K562 (cell line): Measurements from ENCODE around the gene CLCNKB. TPM values are rescaled to one million over a fixed set of nuclear protein-coding genes. Genes with fewer than 3 reads are reported as not detected.

ENCODE experiments used
- BRD9 ChIP-seq: fragments of 450-650 bp; IDR thresholded peaks from 2 replicates; pipeline ENCODE4 v1.6.1; 2018; ENCODE audit warnings: low read depth; ENCODE audit not compliant: partially characterized antibody
- CHD4 ChIP-seq: fragments of 200-600 bp; sonication (generic); IDR thresholded peaks from 3 replicates; pipeline ENCODE4 v1.6.1; 2012; ENCODE audit warnings: low read depth, mild to moderate bottlenecking, mixed read lengths, low read length, inconsistent platforms; ENCODE audit not compliant: insufficient read depth, insufficient replicate concordance, poor library complexity, severe bottlenecking
- CREM ChIP-seq: IDR thresholded peaks from 2 replicates; pipeline ENCODE4 v1.6.1; 2014; ENCODE audit warnings: antibody characterized with exemption, low read depth
- FOXK2 ChIP-seq, 2 experiments: fragments of 450-650 bp; IDR thresholded peaks in 1 of 2; conservative IDR thresholded peaks in 1 of 2; 2 replicates each; pipeline ENCODE4 v1.6.1; 2016; ENCODE audit warnings: low read depth in 2 of 2, mild to moderate bottlenecking in 1 of 2
- ILK ChIP-seq: fragments of 450-650 bp; IDR thresholded peaks from 2 replicates; pipeline ENCODE4 v1.6.1; 2016; ENCODE audit warnings: missing genetic modification characterization, low read depth, mild to moderate bottlenecking, missing compliant biosample characterization, moderate library complexity, borderline replicate concordance
- MAFG ChIP-seq: fragments of 450-650 bp; conservative IDR thresholded peaks from 2 replicates; pipeline ENCODE4 v1.6.1; 2016; ENCODE audit warnings: missing genetic modification characterization, missing compliant biosample characterization
- SMAD4 ChIP-seq: fragments of 250-450 bp; sonication (Bioruptor Pico); conservative IDR thresholded peaks from 2 replicates; pipeline ENCODE4 v1.8.0; 2021; ENCODE audit warnings: inconsistent platforms, mild to moderate bottlenecking, moderate library complexity
- polyA plus RNA-seq, 8 experiments: library from polyadenylated mRNA; depleted of rRNA in 4 of 8; stranded (reverse) in 5 of 8; unstranded in 3 of 8; fragments of >200 nt; fragmentation: Nextera tagmentation in 2 of 8; fragmentation: Illumina TruSeq in 1 of 8; extraction: Ambion mirVana in 2 of 8; extraction: Trizol in 1 of 8; gene quantifications; 2 replicates each; pipeline versions ENCODE4 v1.2.1 to v1.2.3, GENCODE V29; 2011 to 2014; ENCODE audit warnings: inconsistent platforms in 1 of 8, missing spikeins in 1 of 8
- total RNA-seq, 7 experiments: library from RNA; depleted of rRNA in 6 of 7; stranded (reverse); fragments of >200 nt in 6 of 7; fragmentation: Illumina TruSeq in 2 of 7; extraction: Trizol in 2 of 7; gene quantifications; 2 replicates each; pipeline versions ENCODE4 v1.2.1 to v1.2.3, GENCODE V29; 2011 to 2021; ENCODE audit warnings: low replicate concordance in 1 of 7
- TF ChIP-seq, protein P1 (sequence below), 2 experiments: fragments of 450-650 bp in 1 of 2; sonication (generic) in 1 of 2; formaldehyde crosslinking in 1 of 2; IDR thresholded peaks in 1 of 2; conservative IDR thresholded peaks in 1 of 2; 2 replicates each; pipeline versions ENCODE4 v1.6.1 to v1.8.1; 2016 to 2023; ENCODE audit warnings: mild to moderate bottlenecking in 2 of 2, moderate library complexity in 2 of 2, inconsistent platforms in 1 of 2, missing genetic modification reagents in 1 of 2
- TF ChIP-seq, protein P2 (sequence below): IDR thresholded peaks from 2 replicates; pipeline ENCODE4 v1.6.1; 2011; ENCODE audit not compliant: insufficient read length; ENCODE audit errors: extremely low read depth
- TF ChIP-seq, protein P3 (sequence below): fragments of 200-400 bp; formaldehyde crosslinking; IDR thresholded peaks from 2 replicates; pipeline ENCODE4 v1.6.1; 2017; ENCODE audit warnings: mild to moderate bottlenecking, low read depth, low read length, moderate library complexity

CLCNKB gene
- total and polyA plus RNA-seq, 9 of the 15 experiments (the other 6 are each of a cell fraction or from before 2014, with no cell fraction given): 0.08 to 1.7 (median 0.64) TPM

DNA sequence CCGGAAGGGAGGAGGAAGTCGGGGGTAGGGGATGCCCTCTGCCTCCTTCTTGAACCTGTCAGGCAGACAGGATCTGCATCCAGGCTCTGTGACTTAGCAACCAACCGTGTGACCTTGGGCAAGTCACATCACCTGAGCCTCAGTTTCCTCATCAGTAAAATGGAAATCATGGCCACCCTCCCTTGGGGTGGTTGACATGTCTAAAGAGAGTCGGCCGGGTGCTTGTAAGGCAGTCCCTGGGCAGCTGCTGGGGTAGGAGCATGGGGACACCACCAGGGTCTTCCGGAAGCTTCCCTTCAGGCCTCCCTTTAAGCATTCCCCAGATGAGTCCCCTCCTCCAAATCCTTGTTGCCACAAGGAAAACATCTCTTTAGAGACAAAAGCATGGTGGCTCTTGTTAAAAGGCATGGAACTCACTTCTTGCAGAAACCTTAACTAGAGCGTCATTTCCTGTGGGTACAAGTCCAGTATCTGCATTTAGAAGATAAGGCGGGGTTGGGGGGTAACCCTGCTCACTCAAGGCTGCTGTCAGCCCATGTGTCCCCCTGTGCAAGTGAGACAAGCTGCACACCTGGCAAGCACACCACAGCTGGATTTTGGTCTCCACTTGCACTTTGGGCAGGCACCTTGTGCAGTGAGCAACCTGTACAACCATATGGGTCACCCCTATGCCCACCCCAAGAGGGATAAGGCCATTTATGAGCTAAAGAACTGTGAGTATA lies 10.4 kb downstream of the CLCNKB start (continued):
- TF ChIP-seq, protein P1, sequence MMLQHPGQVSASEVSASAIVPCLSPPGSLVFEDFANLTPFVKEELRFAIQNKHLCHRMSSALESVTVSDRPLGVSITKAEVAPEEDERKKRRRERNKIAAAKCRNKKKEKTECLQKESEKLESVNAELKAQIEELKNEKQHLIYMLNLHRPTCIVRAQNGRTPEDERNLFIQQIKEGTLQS (IDR thresholded peaks at IDR 0.05): peak; percentile 24; the same call in 1 of the 2 replicates
- TF ChIP-seq, protein P1 (CRISPR knock-in tag; conservative IDR thresholded peaks at IDR 0.05): no peak
- TF ChIP-seq CREM: peak; percentile 83
- no peak for TF ChIP-seq ILK (tag)
- no peak for TF ChIP-seq BRD9
- TF ChIP-seq, protein P2, sequence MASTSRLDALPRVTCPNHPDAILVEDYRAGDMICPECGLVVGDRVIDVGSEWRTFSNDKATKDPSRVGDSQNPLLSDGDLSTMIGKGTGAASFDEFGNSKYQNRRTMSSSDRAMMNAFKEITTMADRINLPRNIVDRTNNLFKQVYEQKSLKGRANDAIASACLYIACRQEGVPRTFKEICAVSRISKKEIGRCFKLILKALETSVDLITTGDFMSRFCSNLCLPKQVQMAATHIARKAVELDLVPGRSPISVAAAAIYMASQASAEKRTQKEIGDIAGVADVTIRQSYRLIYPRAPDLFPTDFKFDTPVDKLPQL: no peak
- TF ChIP-seq CHD4: no peak
- TF ChIP-seq SMAD4 (CRISPR knock-in tag): peak; percentile 81
- TF ChIP-seq, protein P3, sequence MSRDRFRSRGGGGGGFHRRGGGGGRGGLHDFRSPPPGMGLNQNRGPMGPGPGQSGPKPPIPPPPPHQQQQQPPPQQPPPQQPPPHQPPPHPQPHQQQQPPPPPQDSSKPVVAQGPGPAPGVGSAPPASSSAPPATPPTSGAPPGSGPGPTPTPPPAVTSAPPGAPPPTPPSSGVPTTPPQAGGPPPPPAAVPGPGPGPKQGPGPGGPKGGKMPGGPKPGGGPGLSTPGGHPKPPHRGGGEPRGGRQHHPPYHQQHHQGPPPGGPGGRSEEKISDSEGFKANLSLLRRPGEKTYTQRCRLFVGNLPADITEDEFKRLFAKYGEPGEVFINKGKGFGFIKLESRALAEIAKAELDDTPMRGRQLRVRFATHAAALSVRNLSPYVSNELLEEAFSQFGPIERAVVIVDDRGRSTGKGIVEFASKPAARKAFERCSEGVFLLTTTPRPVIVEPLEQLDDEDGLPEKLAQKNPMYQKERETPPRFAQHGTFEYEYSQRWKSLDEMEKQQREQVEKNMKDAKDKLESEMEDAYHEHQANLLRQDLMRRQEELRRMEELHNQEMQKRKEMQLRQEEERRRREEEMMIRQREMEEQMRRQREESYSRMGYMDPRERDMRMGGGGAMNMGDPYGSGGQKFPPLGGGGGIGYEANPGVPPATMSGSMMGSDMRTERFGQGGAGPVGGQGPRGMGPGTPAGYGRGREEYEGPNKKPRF: no peak
- TF ChIP-seq MAFG (tag): no peak
- no peak for TF ChIP-seq FOXK2 (conservative IDR thresholded peaks at IDR 0.05 in 1 of 2, IDR thresholded peaks at IDR 0.05 in 1 of 2; ENCODE audit: low read depth in 2 of 2)
